H1 (cell line): ENCODE measurements around the gene FBXO45. TPM values are rescaled to one million over a fixed set of nuclear protein-coding genes. Genes with fewer than 3 reads are reported as not detected.
A peak's percentile ranks its signal among the peaks of the same experiment; 100 is the strongest.

Source experiments
- ATF2 ChIP-seq: IDR thresholded peaks from 2 replicates; pipeline ENCODE4 v1.6.1; 2012; ENCODE audit warnings: low read length, inconsistent platforms
- ATF3 ChIP-seq: IDR thresholded peaks from 2 replicates; pipeline ENCODE4 v1.6.1; 2011; ENCODE audit warnings: low read depth, mild to moderate bottlenecking, low read length; ENCODE audit not compliant: insufficient read depth
- CBX5 ChIP-seq: fragments of 300-800, 300-1000 bp; sonication (generic); IDR thresholded peaks from 2 replicates; pipeline ENCODE4 v1.7.1; 2016; ENCODE audit warnings: antibody characterized with exemption, low read length, low read depth
- CBX8 ChIP-seq: fragments of 300-800, 300-1000 bp; sonication (generic); IDR thresholded peaks from 2 replicates; pipeline ENCODE4 v1.7.1; 2016; ENCODE audit warnings: low read depth, low read length, borderline replicate concordance
- CTBP2 ChIP-seq: IDR thresholded peaks from 2 replicates; pipeline ENCODE4 v1.7.0; 2011; ENCODE audit warnings: borderline replicate concordance, mild to moderate bottlenecking, moderate library complexity, mixed read lengths, low read length; ENCODE audit not compliant: insufficient read depth, insufficient read length
- E2F6 ChIP-seq: IDR thresholded peaks from 2 replicates; pipeline ENCODE4 v1.6.1; 2012; ENCODE audit warnings: inconsistent platforms
- EGR1 ChIP-seq: IDR thresholded peaks from 2 replicates; pipeline ENCODE4 v1.6.1; 2011; ENCODE audit warnings: low read depth, low read length, borderline replicate concordance
- EZH2 ChIP-seq: fragments of 200-600 bp; sonication (generic); IDR thresholded peaks from 2 replicates; pipeline ENCODE4 v1.7.1; 2012; ENCODE audit warnings: low read depth, mild to moderate bottlenecking, moderate library complexity, low read length, inconsistent platforms; ENCODE audit not compliant: severe bottlenecking
- GTF2F1 ChIP-seq: IDR thresholded peaks from 2 replicates; pipeline ENCODE4 v1.6.1; 2012; ENCODE audit warnings: low read depth, low read length, improper control_type of control experiment, borderline replicate concordance
- HDAC2 ChIP-seq, 2 experiments: fragments of 300-600 bp in 1 of 2; sonication (generic) in 1 of 2; IDR thresholded peaks; 2 replicates each; pipeline ENCODE4 v1.6.1; 2011 to 2012; ENCODE audit warnings: low read depth in 2 of 2, low read length in 2 of 2, mild to moderate bottlenecking in 2 of 2, moderate library complexity in 2 of 2, borderline replicate concordance in 1 of 2, inconsistent platforms in 1 of 2
- HDAC6 ChIP-seq: IDR thresholded peaks from one replicate; pipeline ENCODE4 v1.7.1; 2012; ENCODE audit warnings: low read depth, mild to moderate bottlenecking, inconsistent platforms, low read length, moderate library complexity
- MAFK ChIP-seq: IDR thresholded peaks from 2 replicates; pipeline ENCODE4 v1.6.1; 2012; ENCODE audit warnings: low read depth, mild to moderate bottlenecking, improper control_type of control experiment, low read length
- MAX ChIP-seq: IDR thresholded peaks from 2 replicates; pipeline ENCODE4 v1.6.1; 2012; ENCODE audit warnings: inconsistent platforms
- PHF8 ChIP-seq: fragments of 200-600 bp; sonication (generic); conservative IDR thresholded peaks from 2 replicates; pipeline ENCODE4 v1.7.1; 2012; ENCODE audit warnings: low read depth, mild to moderate bottlenecking, inconsistent platforms, low read length, moderate library complexity
- SRF ChIP-seq: IDR thresholded peaks from 2 replicates; pipeline ENCODE4 v1.6.1; 2011; ENCODE audit warnings: mild to moderate bottlenecking, low read depth, low read length, moderate library complexity
- USF2 ChIP-seq: IDR thresholded peaks from 2 replicates; pipeline ENCODE4 v1.6.1; 2011; ENCODE audit warnings: low read length, improper control_type of control experiment
- ZNF274 ChIP-seq: IDR thresholded peaks from 2 replicates; pipeline ENCODE4 v1.7.0; 2012; ENCODE audit warnings: low read length, borderline replicate concordance; ENCODE audit errors: extremely low read depth
- polyA plus RNA-seq, 7 experiments: library from polyadenylated mRNA; depleted of rRNA in 3 of 7; stranded (reverse) in 5 of 7; unstranded in 2 of 7; fragments of >200 nt in 5 of 7; fragments of 200-250 nt in 2 of 7; gene quantifications; 1 replicate in 5 of 7; 2 replicates in 1 of 7; 4 replicates in 1 of 7; pipeline versions ENCODE4 v1.2.1 to v1.2.3, GENCODE V29; 2011 to 2013; ENCODE audit warnings: missing spikeins in 2 of 7, mixed read lengths in 2 of 7
- total RNA-seq: library from RNA; stranded (reverse); fragmentation: NEBNext Ultra II Directional; extraction: Animal tissue kit (Norgen Biotek cat#: 25700); gene quantifications from 2 replicates; pipeline ENCODE4 v1.2.1, GENCODE V29; 2021

Gene FBXO45
- total and polyA plus RNA-seq, 2 of the 8 experiments (the other 6 are each of a cell fraction or from before 2014, with no cell fraction given) = 5.2 to 19.4 TPM

GRCh38 chr3:196632046-196632751 lies 63.7 kb downstream of the FBXO45 start (continued):
- no peak for TF ChIP-seq EGR1
- TF ChIP-seq HDAC2 (IDR thresholded peaks at IDR 0.05; ENCODE audit: borderline replicate concordance in 1 of 2, low read depth in 2 of 2, low read length in 2 of 2) = peak in 1 of 2 experiments; percentile 47; a peak in 1 of 4 replicates
- no peak for TF ChIP-seq MAFK
- no peak for TF ChIP-seq HDAC6
- no peak for TF ChIP-seq CBX8
- peak; percentile 69; the same call in 1 of the 2 replicates for TF ChIP-seq PHF8
- TF ChIP-seq E2F6 = peak; percentile 92
- TF ChIP-seq GTF2F1 = 0 out of 2 replicates have a peak, but pooled peaks have one; percentile 16
- no peak for TF ChIP-seq USF2
- no peak for TF ChIP-seq EZH2
- no peak for TF ChIP-seq ATF3
- peak; percentile 80 for TF ChIP-seq MAX
- no peak for TF ChIP-seq SRF
- TF ChIP-seq ZNF274 = no peak
- TF ChIP-seq CTBP2 = no peak
- no peak for TF ChIP-seq CBX5
- TF ChIP-seq ATF2 = no peak
